ENCODE measurements around the gene ERC2. TPM values are rescaled to one million over a fixed set of nuclear protein-coding genes. Genes with fewer than 3 reads are reported as not detected.

Gene ERC2
- total RNA-seq, 1 donor from 2014 or later: 33.5 TPM

GRCh38 chr3:55888282-55888885 is 579.9 kb downstream of the ERC2 start:
- DNase-seq (ENCODE audit: low spot score): no peak

GRCh38 chr3:55885721-55886120 is 582.5 kb downstream of the ERC2 start:
- DNase-seq (ENCODE audit: low spot score): no peak

- DNase-seq (ENCODE audit: low spot score): no peak
Observed at GRCh38 chr3:55884491-55885285, 583.6 kb downstream of the ERC2 start.

- DNase-seq (ENCODE audit: low spot score): no peak
Observed at GRCh38 chr3:55884066-55884465, 584.2 kb downstream of the ERC2 start.

GRCh38 chr3:55882006-55882405 is 586.3 kb downstream of the ERC2 start:
- DNase-seq (ENCODE audit: low spot score): no peak

- no peak for DNase-seq (ENCODE audit: low spot score)
Observed at GRCh38 chr3:55880357-55880756, 587.9 kb downstream of the ERC2 start.

- no peak for DNase-seq (ENCODE audit: low spot score)
Observed at GRCh38 chr3:55879901-55880331, 588.4 kb downstream of the ERC2 start.

- DNase-seq (ENCODE audit: low spot score): no peak
Observed at GRCh38 chr3:55877703-55878102, 590.6 kb downstream of the ERC2 start.

- DNase-seq (ENCODE audit: low spot score): no peak
Observed at GRCh38 chr3:55876560-55876959, 591.7 kb downstream of the ERC2 start.

GRCh38 chr3:55875113-55875512 is 593.2 kb downstream of the ERC2 start:
- no peak for DNase-seq (ENCODE audit: low spot score)

- no peak for DNase-seq (ENCODE audit: low spot score)
Observed at GRCh38 chr3:55873523-55874254, 594.6 kb downstream of the ERC2 start.

- DNase-seq (ENCODE audit: low spot score): no peak
Observed at GRCh38 chr3:55870594-55870993, 597.7 kb downstream of the ERC2 start.

GRCh38 chr3:55868347-55868746 is 599.9 kb downstream of the ERC2 start:
- no peak for DNase-seq (ENCODE audit: low spot score)

- DNase-seq (ENCODE audit: low spot score): no peak
Observed at GRCh38 chr3:55863028-55863427, 605.2 kb downstream of the ERC2 start.

GRCh38 chr3:55860049-55860721 is 608.1 kb downstream of the ERC2 start:
- no peak for DNase-seq (ENCODE audit: low spot score)

- no peak for DNase-seq (ENCODE audit: low spot score)
Observed at GRCh38 chr3:55859305-55859704, 609.0 kb downstream of the ERC2 start.

- DNase-seq (ENCODE audit: low spot score): no peak
Observed at GRCh38 chr3:55858727-55859126, 609.5 kb downstream of the ERC2 start.

GRCh38 chr3:55858302-55858701 is 610.0 kb downstream of the ERC2 start:
- no peak for DNase-seq (ENCODE audit: low spot score)

- DNase-seq (ENCODE audit: low spot score): no peak
Observed at GRCh38 chr3:55857633-55858032, 610.6 kb downstream of the ERC2 start.

- no peak for DNase-seq (ENCODE audit: low spot score)
Observed at GRCh38 chr3:55855311-55855710, 613.0 kb downstream of the ERC2 start.

GRCh38 chr3:55854494-55854893 is 613.8 kb downstream of the ERC2 start:
- no peak for DNase-seq (ENCODE audit: low spot score)

- no peak for DNase-seq (ENCODE audit: low spot score)
Observed at GRCh38 chr3:55852326-55852725, 615.9 kb downstream of the ERC2 start.
